ENCODE measurements around the gene NQO2. TPM values are rescaled to one million over a fixed set of nuclear protein-coding genes. Genes with fewer than 3 reads are reported as not detected.

Gene NQO2
- total RNA-seq, 1 experiment from 2014 or later: 82.9 TPM

GRCh38 chr6:3045369-3045768 is 45.7 kb downstream of the NQO2 start:
- H3K27ac ChIP-seq (ENCODE audit: low read depth, low read length): no peak overlapping the region
- H3K9me3 ChIP-seq (ENCODE audit: control insufficient read depth in 1 of 2, insufficient read depth in 1 of 2, low read depth in 1 of 2, low read length in 2 of 2): no peaks in the 10 kb centered on the region
- no peak overlapping the region for H3K4me3 ChIP-seq (replicated peaks in 1 of 2; ENCODE audit: low read depth in 1 of 2, low read length in 2 of 2)
- H3K9me2 ChIP-seq (ENCODE audit: insufficient read depth): no peaks in the 10 kb centered on the region
- no peaks in the 10 kb centered on the region for H3K79me2 ChIP-seq (ENCODE audit: insufficient read depth, low read length)
- BruUV-seq (replicated peaks): no TSS peak
- ChIA-PET POLR2A (no interaction called here), CTCF (interaction anchor here (0.9 kb wide), 1 partner anchor 14 kb away, joined by 3 read pairs; no protein-coding TSS in a partner anchor), RAD21 (ENCODE audit: low non-redundant PET in 1 of 2, low total read pairs in 2 of 2, uncharacterized antibody in 2 of 2, unreplicated experiment in 2 of 2) (no interaction called here)
- no peaks in the 10 kb centered on the region for H3K36me3 ChIP-seq (ENCODE audit: control insufficient read depth in 1 of 2, insufficient read depth in 2 of 2, low read length in 2 of 2)
- no peaks in the 10 kb centered on the region for H3K27me3 ChIP-seq (ENCODE audit: insufficient read depth, low read length)
- no peak overlapping the region for H3K4me2 ChIP-seq (ENCODE audit: low read length)
- DNase-seq (ENCODE audit: low read depth, low spot score): no peak
- intact Hi-C loops (cut with micrococcal nuclease): no loop called here
- H4K20me1 ChIP-seq (ENCODE audit: insufficient read depth): no peaks in the 10 kb centered on the region
- ATAC-seq: no peak
- H3K9ac ChIP-seq (ENCODE audit: low read length): no peak overlapping the region
- no peak overlapping the region for H2AFZ ChIP-seq (ENCODE audit: low read depth, low read length, poor library complexity, severe bottlenecking)
- TF ChIP-seq YY1 (IDR thresholded peaks at IDR 0.05; ENCODE audit: extremely low read depth, insufficient replicate concordance, low read depth, low read length) (no peak), ZNF274 (IDR thresholded peaks at IDR 0.05; ENCODE audit: low read depth, low read length) (no peak), EGR1 (IDR thresholded peaks at IDR 0.05; ENCODE audit: low read depth) (no peak), EZH2phosphoT487 (IDR thresholded peaks at IDR 0.05; ENCODE audit: borderline replicate concordance) (no peak), JUND (IDR thresholded peaks at IDR 0.05) (no peak), POLR2A (IDR thresholded peaks at IDR 0.05; ENCODE audit: borderline replicate concordance, extremely low read depth, insufficient read depth, insufficient read length) (no peak), ELF1 (IDR thresholded peaks at IDR 0.05; ENCODE audit: borderline replicate concordance, low read depth) (no peak), SRF (IDR thresholded peaks at IDR 0.05; ENCODE audit: low read depth) (no peak), ZFX (IDR thresholded peaks at IDR 0.05) (no peak), SP1 (IDR thresholded peaks at IDR 0.05; ENCODE audit: low read depth) (no peak), POLR2AphosphoS5 (IDR thresholded peaks at IDR 0.05; ENCODE audit: low read depth, low read length) (no peak), EZH2 (IDR thresholded peaks at IDR 0.05) (no peak), TCF7L2 (IDR thresholded peaks at IDR 0.05; ENCODE audit: borderline replicate concordance, extremely low read depth, insufficient read depth, insufficient read length) (no peak), FOSL1 (IDR thresholded peaks at IDR 0.05; ENCODE audit: low read depth) (no peak), REST (IDR thresholded peaks at IDR 0.05; ENCODE audit: low read depth) (no peak)
- TF ChIP-seq, protein P1, sequence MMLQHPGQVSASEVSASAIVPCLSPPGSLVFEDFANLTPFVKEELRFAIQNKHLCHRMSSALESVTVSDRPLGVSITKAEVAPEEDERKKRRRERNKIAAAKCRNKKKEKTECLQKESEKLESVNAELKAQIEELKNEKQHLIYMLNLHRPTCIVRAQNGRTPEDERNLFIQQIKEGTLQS (IDR thresholded peaks at IDR 0.05): no peak
- TF ChIP-seq, protein P2, sequence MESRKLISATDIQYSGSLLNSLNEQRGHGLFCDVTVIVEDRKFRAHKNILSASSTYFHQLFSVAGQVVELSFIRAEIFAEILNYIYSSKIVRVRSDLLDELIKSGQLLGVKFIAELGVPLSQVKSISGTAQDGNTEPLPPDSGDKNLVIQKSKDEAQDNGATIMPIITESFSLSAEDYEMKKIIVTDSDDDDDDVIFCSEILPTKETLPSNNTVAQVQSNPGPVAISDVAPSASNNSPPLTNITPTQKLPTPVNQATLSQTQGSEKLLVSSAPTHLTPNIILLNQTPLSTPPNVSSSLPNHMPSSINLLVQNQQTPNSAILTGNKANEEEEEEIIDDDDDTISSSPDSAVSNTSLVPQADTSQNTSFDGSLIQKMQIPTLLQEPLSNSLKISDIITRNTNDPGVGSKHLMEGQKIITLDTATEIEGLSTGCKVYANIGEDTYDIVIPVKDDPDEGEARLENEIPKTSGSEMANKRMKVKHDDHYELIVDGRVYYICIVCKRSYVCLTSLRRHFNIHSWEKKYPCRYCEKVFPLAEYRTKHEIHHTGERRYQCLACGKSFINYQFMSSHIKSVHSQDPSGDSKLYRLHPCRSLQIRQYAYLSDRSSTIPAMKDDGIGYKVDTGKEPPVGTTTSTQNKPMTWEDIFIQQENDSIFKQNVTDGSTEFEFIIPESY (IDR thresholded peaks at IDR 0.05; ENCODE audit: extremely low read depth, insufficient replicate concordance, low read length): no peak
- TF ChIP-seq, protein P3, sequence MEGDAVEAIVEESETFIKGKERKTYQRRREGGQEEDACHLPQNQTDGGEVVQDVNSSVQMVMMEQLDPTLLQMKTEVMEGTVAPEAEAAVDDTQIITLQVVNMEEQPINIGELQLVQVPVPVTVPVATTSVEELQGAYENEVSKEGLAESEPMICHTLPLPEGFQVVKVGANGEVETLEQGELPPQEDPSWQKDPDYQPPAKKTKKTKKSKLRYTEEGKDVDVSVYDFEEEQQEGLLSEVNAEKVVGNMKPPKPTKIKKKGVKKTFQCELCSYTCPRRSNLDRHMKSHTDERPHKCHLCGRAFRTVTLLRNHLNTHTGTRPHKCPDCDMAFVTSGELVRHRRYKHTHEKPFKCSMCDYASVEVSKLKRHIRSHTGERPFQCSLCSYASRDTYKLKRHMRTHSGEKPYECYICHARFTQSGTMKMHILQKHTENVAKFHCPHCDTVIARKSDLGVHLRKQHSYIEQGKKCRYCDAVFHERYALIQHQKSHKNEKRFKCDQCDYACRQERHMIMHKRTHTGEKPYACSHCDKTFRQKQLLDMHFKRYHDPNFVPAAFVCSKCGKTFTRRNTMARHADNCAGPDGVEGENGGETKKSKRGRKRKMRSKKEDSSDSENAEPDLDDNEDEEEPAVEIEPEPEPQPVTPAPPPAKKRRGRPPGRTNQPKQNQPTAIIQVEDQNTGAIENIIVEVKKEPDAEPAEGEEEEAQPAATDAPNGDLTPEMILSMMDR (IDR thresholded peaks at IDR 0.05 in 2 of 3, conservative IDR thresholded peaks at IDR 0.05 in 1 of 3; ENCODE audit: borderline replicate concordance in 1 of 3, insufficient read depth in 1 of 3, low read depth in 2 of 3, low read length in 2 of 3): no peak
- H3K4me1 ChIP-seq (ENCODE audit: control insufficient read depth in 1 of 2, insufficient read depth in 2 of 2, low read length in 2 of 2): no peaks in the 10 kb centered on the region
